T-helper 2 cell treated with Interferon-gamma antibody and Interleukin-4, amounts not matched to agents 100 ng/mL and 5 ng/mL, for 36 hours (primary cell): ENCODE results near the gene TBCB. TPM values are rescaled to one million over a fixed set of nuclear protein-coding genes. Genes with fewer than 3 reads are reported as not detected.

Experiments
- intact Hi-C: fragments of 100-400 bp; cut with micrococcal nuclease; formaldehyde crosslinking; loops from one replicate; pipeline ENCODE4 v1.15.1; 2023
- total RNA-seq: library from RNA; stranded (reverse); gene quantifications from 2 replicates; pipeline ENCODE4 v1.2.3, GENCODE V29; 2022

Gene TBCB
- total RNA-seq, 1 donor from 2014 or later = 184 TPM

DNA sequence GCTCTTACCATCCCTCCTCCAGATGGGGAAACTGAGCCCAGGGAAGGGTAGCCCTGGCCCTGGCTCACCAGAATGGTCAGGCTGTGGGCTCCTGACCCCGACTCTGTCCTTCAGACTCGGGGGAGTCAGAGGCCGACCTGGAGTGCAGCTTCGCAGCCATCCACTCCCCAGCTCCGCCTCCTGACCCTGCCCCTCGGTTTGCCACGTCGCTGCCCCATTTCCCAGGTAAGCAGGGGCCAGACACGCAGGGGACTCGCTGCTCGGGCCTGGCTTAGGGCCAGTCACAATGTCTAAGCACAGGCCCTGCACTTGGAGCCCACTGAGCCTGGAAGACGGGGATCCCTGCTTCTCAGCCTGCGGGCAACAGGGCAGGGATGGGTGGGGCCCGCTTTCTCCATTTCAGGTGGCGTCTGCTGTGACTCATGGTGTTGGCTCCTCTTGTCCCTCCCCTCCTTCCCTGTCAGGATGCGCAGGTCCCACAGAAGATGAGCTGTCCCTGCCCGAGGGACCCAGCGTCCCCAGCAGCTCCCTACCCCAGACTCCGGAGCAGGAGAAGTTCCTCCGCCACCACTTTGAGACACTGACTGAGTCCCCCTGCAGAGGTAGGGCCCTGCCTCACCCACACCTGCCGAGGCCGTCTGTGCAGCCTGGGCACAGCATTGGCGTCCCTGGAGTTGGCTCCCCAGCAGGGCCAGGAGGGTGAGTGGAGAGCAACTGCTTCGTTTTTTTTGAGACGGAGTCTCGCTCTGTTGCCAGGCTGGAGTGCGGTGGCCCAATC, 13.5 kb upstream of the TBCB start:
- intact Hi-C loops = no loop called here

DNA sequence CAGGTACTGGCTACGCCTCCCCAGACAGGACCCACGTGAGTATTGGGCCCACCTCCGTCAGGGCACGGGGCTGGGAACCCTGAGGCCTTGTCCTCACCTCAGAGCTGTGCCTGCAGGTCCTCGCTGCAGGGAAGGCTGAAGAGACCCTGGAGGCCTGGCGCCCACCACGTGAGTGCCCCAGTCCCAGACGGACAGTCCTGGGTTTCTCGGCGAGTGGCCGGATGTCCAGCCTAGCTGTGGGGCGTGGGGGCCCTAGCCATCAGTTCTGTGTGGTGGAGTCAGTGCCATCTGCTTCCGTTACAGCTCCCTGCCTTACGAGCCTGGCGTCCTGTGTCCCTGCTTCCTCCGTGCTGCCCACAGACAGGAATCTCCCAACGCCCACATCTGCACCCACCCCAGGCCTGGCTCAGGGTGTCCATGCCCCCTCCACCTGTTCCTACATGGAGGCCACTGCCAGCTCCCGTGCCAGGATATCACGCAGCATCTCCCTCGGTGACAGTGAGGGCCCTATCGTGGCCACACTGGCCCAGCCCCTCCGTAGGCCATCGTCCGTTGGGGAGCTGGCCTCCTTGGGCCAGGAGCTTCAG, 12.1 kb upstream of the TBCB start:
- intact Hi-C loops = no loop called here

DNA sequence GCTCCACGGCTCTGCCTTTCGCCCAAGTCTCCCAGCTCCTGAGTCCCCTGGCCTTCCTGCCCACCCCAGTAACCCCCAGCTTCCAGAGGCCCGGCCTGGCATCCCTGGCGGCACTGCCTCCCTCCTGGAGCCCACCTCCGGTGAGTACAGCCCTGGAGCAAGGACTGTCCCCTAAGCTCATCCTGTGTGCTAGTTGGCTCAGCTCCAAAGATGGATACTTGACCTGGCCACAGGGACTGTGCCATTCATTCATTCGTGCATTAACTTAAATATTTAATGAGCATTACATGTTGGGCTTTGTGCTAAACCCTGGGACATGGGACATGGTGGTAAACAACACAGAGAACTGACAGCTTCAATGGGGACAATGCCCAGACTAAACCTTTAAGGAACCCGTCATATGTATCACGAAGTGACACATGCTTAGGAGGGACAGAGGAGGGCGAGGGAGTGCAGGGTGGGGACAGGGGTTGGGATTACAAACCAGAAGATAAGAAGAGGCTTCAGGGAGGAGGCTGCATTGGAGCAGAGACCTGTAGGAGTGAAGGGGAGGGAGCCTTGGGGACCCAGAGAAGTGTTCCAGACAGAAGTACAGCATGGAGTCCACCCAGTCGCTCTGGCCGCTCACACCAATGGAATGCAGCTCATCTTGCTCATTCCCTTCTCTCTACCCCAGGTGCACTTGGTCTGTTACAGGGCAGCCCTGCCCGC, 11.3 kb upstream of the TBCB start:
- intact Hi-C loops = no loop called here

DNA sequence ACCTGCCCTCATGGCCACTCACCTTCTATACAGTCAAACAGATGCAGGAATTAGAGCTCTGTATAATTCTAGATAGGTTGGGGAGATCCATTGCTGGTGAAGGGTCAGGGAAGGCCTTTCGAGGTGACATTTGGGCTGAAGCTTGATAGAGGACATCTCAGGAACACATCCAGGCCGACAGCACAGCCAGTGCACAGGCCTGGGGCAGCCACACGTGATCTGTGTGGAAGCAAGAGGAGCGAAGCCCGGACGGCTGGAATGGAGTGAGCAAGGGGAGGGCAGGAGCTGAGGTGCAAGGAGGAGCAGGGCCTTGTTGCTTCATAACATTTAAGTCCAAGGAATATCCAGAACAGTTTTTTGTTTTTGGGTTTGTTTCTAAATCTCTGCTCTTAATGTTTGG, 8.8 kb upstream of the TBCB start:
- intact Hi-C loops = no loop called here

DNA sequence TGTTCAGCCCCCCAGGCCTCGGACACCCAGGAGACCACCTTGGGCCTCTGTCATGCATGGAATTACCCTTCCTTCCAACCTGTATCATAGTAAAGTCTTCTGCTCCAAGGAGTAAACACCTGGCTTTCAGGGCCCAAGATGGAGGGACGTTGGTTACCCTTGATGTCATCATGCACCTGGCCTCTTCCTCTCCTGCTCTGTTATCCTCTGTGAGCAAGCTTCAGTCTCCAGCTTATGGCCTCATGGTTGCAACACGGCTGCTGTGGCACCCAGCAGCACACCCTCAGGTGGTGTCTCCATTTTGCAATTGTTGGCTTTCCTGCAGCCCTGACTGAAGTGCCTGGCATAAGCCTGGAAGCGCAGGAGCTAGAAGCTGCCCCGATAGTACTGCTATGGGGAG, 8.3 kb upstream of the TBCB start:
- intact Hi-C loops = no loop called here

DNA sequence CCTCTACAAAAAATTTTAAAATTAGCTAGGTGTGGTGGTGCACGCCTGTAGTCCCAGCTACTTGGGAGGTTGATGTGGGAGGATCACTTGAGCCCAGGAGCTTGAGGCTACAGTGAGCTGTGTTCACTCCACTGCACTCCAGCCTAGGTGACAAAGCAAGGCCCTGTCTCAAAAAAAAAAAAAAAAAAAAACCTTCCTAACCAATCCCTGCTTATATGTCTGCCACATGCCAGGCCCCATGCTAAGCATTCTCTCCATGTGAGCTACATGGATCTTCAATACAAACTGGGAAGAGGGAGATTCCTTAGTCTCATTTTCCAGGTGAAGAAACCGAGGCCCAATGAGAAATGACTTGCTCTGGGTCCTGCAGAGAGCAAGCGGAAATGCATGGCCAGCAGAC, 6.6 kb upstream of the TBCB start:
- intact Hi-C loops = no loop called here

DNA sequence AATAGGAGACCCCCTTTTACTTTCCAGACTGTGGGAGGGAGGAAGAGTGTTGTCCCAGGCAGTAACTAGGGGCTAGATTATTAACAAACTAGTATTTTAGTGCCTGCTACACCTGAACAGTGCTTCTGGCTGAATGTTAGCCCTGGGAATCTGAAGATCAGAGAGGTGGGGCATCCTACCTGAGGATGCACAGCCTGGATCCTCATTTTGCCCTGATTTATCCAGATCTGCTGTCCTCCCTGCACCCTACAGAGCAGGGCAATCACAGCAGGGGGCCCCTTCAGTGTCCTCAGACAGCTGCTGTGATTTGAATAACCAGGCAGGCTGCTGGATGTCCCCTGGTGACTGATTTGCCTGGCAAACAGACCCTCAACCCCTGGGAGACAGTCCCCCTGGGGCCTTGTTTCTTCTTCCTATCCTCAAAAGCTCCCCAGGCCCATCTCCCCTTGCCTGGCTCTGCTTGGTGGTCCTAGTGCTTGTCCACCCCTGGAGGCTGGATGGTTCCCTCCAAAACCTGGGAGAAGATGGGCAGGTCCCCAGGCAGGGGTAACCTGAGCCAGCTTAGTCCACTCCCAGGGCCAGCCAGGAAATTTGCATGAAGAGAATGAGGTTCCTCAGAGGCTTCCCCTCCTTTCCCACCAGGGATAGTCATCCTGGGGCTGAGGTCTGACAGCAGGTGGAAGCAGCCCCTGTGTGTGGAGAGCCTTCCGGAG, 4.6 kb upstream of the TBCB start, which contains the start of gene OVOL3:
OVOL3 (plus strand) TSS at position 657 of the 713 bp plus-strand sequence. CDS start 60 bp downstream, outside the sequence.
- intact Hi-C loops = loop anchor here (10.0 kb wide), 2 partner anchors 366 to 396 kb away; partner anchors contain the start of genes IGFLR1, KMT2B, LIN37 and PSENEN

DNA sequence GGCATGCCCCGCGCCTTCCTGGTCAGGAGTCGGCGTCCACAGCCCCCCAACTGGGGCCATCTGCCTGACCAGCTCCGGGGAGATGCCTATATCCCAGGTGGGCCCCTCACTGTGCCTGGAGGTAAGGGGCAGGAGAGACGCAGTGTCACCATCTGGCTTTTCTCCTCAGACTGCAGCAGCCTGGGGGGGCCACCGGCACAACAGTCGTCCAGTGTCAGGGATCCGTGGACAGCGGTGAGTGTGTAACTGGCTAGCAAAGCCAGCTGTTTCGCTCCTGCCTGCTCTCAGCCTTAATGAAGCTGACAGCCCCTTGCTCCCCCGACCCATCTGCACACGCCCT, 4.1 kb upstream of the TBCB start:
- intact Hi-C loops = loop anchor here (10.0 kb wide), 2 partner anchors 366 to 396 kb away; partner anchors contain the start of genes IGFLR1, KMT2B, LIN37 and PSENEN

DNA sequence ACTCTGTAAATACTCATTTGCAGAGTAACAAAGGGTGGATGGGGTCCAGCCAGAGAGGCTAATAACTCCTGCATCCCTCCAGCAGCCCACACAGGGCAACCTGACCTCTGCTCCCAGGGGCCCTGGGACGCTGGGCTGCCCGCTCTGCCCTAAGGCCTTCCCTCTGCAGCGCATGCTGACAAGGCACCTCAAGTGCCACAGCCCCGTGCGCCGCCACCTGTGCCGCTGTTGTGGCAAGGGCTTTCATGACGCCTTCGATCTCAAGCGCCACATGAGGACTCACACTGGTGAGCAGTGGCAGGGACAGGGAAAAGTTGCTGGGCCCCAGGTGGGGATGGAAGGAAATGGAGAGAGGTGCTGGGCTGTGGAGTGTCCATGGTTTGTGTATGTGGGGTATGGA, 2.6 kb upstream of the TBCB start:
- intact Hi-C loops = loop anchor here (10.0 kb wide), 2 partner anchors 368 to 398 kb away; partner anchors contain the start of genes IGFLR1, KMT2B, LIN37 and PSENEN

DNA sequence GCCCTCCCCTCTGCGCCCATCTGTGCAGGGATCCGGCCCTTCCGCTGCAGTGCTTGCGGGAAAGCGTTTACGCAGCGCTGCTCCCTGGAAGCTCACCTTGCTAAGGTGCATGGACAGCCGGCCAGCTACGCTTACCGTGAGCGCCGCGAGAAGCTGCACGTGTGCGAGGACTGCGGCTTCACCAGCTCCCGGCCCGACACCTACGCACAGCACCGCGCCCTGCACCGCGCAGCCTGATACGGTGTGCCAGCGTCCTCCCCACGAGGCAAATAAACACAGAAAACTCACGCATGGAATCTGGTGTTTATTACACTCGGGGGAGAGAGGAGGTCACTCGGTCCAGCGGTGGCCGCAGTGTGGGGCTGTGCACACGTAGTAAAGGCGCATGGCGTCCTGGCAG, 1.8 kb upstream of the TBCB start:
- intact Hi-C loops = loop anchor here (10.0 kb wide), 2 partner anchors 369 to 399 kb away; partner anchors contain the start of genes IGFLR1, KMT2B, LIN37 and PSENEN

DNA sequence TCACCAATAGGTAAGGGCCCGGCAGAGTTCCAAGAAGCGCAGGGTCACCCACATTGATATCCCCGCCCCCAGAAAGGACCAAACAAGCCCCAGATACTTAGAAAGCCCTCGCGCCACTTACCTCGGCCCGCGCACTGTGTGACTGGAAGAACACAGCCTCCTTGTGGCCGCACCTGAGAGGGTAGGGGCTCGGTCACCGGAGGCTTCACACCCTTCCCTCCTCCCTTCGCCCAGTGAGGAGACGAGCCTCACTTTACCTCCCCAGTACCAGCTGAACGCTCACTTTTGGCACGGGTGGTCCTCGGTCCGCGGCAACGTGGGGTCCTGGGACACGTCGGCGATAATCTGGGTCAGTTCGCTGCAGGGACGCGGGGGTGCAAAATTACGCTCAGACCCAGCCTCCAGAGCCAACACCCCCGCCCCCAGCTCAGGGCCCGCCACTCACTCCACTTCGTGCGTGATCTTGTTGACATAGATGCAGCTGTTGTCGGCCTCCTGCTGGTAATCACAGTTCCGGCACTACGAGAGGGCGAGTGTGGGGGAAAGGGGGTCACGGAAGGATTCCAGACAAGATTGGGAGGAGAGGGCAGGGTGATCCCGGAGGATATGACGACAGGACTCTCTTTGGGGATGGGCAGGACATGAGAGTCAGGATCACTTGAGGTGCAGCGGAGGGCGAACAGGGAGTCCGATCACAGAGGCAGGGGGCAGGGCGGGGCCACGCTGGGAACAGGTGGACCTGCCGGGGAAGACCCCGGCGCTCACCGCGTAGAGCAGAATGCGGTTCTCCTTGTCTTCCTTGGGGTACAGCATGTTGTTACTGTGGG, 1.2 kb upstream of the TBCB start:
- intact Hi-C loops = loop anchor here (10.0 kb wide), 2 partner anchors 369 to 399 kb away; partner anchors contain the start of genes IGFLR1, KMT2B, LIN37 and PSENEN

DNA sequence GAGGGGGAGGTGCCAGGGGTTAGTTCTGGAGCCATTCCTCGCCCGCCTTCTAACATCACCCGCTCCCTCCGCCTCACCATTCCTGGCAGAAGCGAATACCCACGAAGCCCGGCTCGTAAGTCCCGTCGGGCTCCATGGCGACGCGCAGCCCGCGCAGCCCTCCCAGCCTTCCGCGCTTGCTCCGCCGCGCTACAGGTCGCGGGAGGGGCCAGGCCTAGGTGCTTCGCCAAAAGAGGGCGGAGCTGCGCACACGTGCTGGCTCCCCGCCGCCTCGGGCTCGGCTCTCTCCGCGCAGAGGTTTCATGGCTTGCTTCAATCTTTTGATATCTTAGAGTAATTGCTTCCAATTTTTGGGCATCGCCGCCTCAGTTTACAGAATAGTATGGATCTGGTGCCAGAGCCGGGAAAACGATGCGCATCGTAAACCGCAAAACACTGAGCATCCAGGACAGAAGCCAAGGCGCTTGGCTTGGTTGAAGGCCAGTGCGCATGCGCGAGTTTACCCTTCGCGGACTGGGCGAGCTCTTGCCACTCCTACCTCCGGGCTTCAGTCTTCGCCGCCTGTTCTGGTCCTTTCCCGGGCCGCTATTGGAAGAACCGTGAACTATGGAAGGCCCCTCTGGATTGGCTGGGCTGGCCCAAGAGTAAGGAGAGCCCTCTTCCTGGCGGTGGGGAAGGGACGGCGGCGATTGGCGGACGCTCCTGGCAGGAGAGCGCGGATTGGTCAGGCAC, 381 bp upstream of the TBCB start, which contains the start of gene POLR2I:
POLR2I (minus strand) TSS at position 155 of the 732 bp plus-strand sequence; CDS start at position 136, 19 bp downstream.
- intact Hi-C loops = loop anchor here (1.0 to 10.0 kb wide), 10 partner anchors 12 to 722 kb away; partner anchors contain the start of genes ALKBH6, IGFLR1, KMT2B and LIN37

DNA sequence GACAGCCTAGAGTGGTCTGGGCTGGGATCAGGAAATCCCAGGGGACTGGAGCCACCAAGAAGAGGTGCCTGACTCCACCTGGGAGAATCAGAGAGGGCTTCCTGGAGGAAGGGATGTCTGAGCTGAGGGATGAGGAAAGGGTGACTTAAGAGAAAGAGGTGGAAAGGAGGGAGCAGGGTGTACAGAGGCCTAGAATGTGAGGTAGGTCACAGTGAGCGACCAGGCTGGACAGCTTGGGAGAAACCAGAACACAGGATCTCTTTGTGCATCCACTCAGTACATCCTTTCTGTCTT, 1.0 kb downstream of the TBCB start:
- intact Hi-C loops = loop anchor here (5.0 to 10.0 kb wide), 4 partner anchors 119 to 721 kb away; partner anchors contain the start of genes IGFLR1, KMT2B, LIN37 and PSENEN

DNA sequence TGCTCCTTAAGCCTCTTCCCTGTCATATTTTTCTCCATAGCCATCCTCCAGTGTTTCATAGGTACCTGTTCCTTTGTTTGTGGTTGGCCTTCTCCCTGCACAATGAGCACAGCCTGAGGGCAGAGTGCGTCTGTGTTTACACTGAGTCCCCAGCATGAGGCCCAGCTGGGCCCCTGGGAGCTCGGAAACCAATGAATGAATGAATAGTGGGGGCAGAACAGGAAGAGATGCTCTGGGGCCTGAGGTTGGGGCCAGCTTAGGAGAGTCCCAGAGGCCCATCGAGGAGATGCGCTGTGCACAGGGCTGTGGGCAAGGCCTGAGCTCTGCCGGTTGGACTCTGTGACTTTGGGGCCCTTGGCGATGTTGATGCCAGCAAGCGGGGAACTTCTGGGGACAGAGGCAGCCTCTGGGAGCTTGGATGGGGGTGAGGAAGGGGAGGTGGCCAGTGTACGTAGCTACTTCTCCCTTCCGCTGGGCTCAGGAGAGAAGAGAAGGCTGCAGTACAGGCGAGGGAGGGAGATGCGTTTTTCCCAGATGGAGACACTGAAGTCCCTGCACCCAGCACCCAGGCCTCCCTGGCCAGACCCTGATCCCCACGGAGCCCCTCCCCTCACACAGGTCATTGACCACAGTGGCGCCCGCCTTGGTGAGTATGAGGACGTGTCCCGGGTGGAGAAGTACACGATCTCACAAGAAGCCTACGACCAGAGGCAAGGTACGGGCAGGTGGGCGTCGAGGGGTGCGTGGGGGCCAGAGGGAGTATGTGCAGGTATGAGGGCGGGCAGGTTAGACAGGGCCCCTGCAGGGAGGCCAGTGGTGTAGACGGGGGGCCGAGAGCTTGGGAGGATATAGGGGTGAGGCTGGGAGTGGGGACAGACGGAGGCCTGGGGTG, 5.1 kb downstream of the TBCB start:
- intact Hi-C loops = no loop called here

DNA sequence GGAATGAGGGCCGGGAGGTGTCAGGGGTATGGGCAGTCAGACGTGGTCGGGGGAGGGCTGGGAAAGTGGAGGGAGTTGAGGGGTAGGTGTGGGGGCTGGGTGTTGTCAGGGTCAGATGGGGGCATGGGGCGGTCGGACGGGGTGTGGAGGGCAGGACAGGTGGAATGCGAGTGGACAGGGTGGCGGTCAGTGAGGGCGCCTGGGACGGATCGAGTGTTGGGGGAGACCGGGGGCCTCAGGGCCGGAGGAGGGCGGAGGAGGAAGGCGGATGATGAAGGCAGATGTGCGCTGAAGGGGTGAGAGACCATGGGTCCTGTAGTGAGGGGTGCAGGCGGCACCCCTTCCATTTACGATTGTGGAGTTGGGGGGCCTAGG, 5.7 kb downstream of the TBCB start:
- intact Hi-C loops = no loop called here

DNA sequence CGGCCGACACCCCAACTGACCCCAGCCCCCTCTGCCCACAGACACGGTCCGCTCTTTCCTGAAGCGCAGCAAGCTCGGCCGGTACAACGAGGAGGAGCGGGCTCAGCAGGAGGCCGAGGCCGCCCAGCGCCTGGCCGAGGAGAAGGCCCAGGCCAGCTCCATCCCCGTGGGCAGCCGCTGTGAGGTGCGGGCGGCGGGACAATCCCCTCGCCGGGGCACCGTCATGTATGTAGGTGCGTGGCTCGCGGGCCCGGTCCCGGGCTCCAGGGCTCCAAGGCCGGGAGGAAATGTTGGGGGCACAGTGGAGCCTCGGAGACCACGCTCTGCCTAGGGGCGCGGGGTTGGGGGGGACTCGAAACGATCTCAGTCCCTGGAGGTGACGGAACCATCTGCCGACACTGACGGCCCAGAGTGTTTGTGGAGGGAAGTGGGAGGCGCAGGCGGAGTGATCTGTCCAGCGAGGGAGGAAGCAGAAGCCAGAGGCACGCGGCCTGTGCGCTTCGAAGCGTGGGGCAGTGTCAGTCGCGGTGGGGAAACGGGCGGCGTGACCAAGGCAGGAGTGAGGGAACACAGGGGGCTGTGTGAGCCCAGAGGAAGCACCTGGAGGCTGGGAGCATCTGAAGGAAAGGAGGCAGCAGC, 6.3 kb downstream of the TBCB start:
- intact Hi-C loops = no loop called here

DNA sequence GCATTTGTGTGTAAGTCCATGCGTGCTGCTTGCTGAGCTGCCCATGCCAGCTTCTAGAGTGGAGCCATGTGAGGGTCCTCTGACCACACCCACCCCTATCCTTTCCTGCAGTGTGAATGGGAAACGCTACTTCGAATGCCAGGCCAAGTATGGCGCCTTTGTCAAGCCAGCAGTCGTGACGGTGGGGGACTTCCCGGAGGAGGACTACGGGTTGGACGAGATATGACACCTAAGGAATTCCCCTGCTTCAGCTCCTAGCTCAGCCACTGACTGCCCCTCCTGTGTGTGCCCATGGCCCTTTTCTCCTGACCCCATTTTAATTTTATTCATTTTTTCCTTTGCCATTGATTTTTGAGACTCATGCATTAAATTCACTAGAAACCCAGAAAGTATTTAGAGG, 10.3 kb downstream of the TBCB start:
- intact Hi-C loops = loop anchor here (5.0 kb wide), 2 partner anchors 562 to 727 kb away; partner anchors contain the start of genes ZNF345 and ZNF567

DNA sequence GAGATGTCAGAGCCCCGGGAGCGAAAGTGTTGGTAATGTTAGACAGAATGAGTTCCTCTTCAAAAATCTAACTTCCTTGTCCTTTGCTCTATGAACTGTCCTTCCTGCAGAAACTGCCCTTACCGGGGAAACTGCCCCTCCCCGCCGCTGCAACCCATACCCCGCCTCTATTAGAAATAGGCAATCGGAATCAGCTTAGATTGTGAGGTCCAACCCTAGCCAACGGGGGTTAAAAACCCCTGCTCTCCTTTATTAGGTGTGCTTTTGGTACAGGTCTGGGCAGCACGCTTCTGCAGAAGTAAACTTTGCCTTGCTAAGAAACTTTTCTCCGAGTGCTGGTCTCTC, 13.1 kb downstream of the TBCB start:
- intact Hi-C loops = loop anchor here (1.0 to 5.0 kb wide), 4 partner anchors 11 to 724 kb away; partner anchors contain the start of genes ZNF345, ZNF566 and ZNF567
